Stimulated activated memory B cell treated with anti-CD40 and anti-IgM and Interleukin-4, amounts not matched to agents 10 μg/mL and 1 μg/mL and 100 μg/mL, for 72 hours (primary cell): ENCODE results near the gene F13B.
"Not testable (repeated sequence)": the region's sequence is repeated elsewhere in the genome, so short reads cannot be mapped to it uniquely, and the experiment has no call there.

Source experiments
- ATAC-seq: fragments of 150-1000 bp; cut with Tn5 transposase; 2 replicates; pipeline ENCODE4 v1.10.0; 2021
- H3K27ac Mint-ChIP-seq: one replicate; pipeline ENCODE4 v1.8.0; 2022; ENCODE audit warnings: mild to moderate bottlenecking, mixed read lengths
- H3K27me3 Mint-ChIP-seq: one replicate; pipeline ENCODE4 v1.8.0; 2022; ENCODE audit warnings: mixed read lengths
- H3K36me3 Mint-ChIP-seq: one replicate; pipeline ENCODE4 v1.8.0; 2022; ENCODE audit warnings: mixed read lengths
- H3K4me1 Mint-ChIP-seq: one replicate; pipeline ENCODE4 v1.8.0; 2022; ENCODE audit warnings: mixed read lengths
- H3K4me3 Mint-ChIP-seq: one replicate; pipeline ENCODE4 v1.8.0; 2022; ENCODE audit warnings: mild to moderate bottlenecking, moderate library complexity, mixed read lengths
- H3K9me3 Mint-ChIP-seq: one replicate; pipeline ENCODE4 v1.8.0; 2022; ENCODE audit warnings: mixed read lengths

F13B gene

GRCh38 chr1:197017558-197018146 lies 49.4 kb downstream of the F13B start:
- H3K4me1 Mint-ChIP-seq: no peaks in the 10 kb centered on the region
- H3K27me3 Mint-ChIP-seq: no peaks in the 10 kb centered on the region
- no peak for ATAC-seq
- H3K27ac Mint-ChIP-seq: no peak overlapping the region
- H3K4me3 Mint-ChIP-seq: no peak overlapping the region
- no peaks in the 10 kb centered on the region for H3K36me3 Mint-ChIP-seq
- H3K9me3 Mint-ChIP-seq: no peaks in the 10 kb centered on the region

DNA sequence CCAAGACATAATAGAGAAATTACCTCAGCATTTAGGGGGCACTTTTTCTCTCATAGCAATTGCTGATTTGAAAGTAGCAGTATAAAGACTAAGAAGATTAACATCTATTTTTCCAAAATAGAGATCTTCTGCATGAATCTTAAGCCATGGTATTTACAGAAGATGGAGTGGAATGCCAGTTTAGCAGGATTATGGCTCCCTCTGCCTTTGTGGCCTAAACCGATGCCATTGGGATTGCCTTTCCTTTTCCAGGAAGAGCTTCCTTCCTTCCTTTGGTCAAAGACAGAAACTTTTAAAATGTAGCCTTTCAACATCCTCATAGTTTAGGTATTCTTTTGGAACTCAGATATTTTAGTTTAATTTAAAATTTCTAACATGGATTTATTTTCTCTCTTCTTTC lies 50.3 kb downstream of the F13B start:
- no peak for ATAC-seq

GRCh38 chr1:197013234-197013633 lies 53.8 kb downstream of the F13B start:
- no peaks in the 10 kb centered on the region for H3K27me3 Mint-ChIP-seq
- H3K4me1 Mint-ChIP-seq: no peaks in the 10 kb centered on the region
- no peaks in the 10 kb centered on the region for H3K36me3 Mint-ChIP-seq
- H3K9me3 Mint-ChIP-seq: peaks cover 11% of the 10 kb centered on the region
- ATAC-seq: no peak
- no peak overlapping the region for H3K27ac Mint-ChIP-seq
- H3K4me3 Mint-ChIP-seq: no peak overlapping the region

More for the DNA sequence above, 50.3 kb downstream of the F13B start:
- H3K9me3 Mint-ChIP-seq: peaks cover under 1% of the 10 kb centered on the region
- H3K4me3 Mint-ChIP-seq: no peak overlapping the region
- no peaks in the 10 kb centered on the region for H3K27me3 Mint-ChIP-seq
- no peaks in the 10 kb centered on the region for H3K4me1 Mint-ChIP-seq
- no peaks in the 10 kb centered on the region for H3K36me3 Mint-ChIP-seq
- H3K27ac Mint-ChIP-seq: no peak overlapping the region

- Mint-ChIP-seq H3K27ac (no peak overlapping the region), H3K27me3 (no peaks in the 10 kb centered on the region), H3K4me1 (no peaks in the 10 kb centered on the region), H3K36me3 (no peaks in the 10 kb centered on the region), H3K4me3 (no peak overlapping the region), H3K9me3 (peaks cover 11% of the 10 kb centered on the region)
- no peak for ATAC-seq
Measured at GRCh38 chr1:197011614-197012013, 55.4 kb downstream of the F13B start.

DNA sequence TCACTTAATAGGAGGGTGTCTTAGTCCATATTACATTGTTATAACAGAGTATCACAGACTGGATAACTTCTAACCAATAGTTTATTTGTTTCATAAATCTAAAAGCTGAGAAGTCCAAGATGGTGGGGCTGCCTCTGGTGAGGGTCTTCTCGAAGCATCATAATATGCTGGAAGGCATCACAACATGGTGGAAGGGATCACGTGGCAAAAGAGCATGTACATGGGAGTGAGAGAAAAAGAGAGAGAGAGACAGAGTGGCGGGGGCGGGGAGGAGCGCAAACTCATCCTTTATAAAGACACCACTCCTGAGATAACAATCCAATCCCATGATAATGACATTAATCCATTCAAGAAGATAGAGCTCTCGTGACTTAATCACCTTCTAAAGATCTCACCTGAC lies 58.2 kb downstream of the F13B start:
- Mint-ChIP-seq H3K27ac (no peak overlapping the region), H3K9me3 (peaks cover 11% of the 10 kb centered on the region), H3K4me1 (no peaks in the 10 kb centered on the region), H3K4me3 (no peak overlapping the region), H3K27me3 (no peaks in the 10 kb centered on the region), H3K36me3 (no peaks in the 10 kb centered on the region)
- no peak for ATAC-seq

DNA sequence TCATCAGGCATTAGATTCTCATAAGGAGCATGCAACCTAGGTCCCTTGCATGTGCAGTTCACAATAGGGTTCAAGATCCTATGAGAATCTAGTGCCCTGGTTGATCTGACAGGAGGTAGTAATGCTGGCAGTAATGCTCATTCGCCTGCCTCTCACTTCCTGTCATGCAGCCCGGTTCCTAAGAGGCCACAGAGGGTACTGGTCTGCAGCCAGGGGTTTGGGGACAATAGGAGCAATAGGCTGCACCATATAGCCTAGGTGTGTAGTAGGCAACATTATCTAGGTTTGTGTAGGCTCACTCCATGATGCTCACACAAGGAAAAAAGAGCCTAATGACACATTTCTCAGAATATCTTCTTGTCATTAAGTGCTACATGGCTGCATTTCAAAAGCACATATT lies 63.9 kb downstream of the F13B start:
- Mint-ChIP-seq H3K27me3 (no peaks in the 10 kb centered on the region), H3K9me3 (no peaks in the 10 kb centered on the region), H3K4me3 (no peak overlapping the region), H3K36me3 (no peaks in the 10 kb centered on the region), H3K4me1 (no peaks in the 10 kb centered on the region), H3K27ac (no peak overlapping the region)
- ATAC-seq: peak; percentile 50

DNA sequence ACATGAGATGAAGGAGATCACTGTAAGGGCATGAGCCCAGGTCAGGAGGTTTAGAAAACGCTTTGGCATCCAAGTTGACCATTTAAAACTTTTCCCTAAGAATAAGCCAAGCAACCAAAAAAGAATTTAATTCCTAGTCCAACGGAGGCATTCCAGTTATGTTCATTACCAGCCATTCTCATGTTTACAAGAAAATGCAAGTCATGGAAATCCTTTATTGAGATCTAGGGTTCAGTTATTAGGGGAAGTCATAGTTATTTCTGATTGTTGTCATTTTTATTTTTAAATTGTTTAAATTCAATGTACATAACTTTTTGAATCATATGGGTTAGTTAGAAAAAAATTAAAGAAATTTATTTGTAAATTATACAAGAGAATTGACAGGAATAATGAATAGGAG lies 65.2 kb downstream of the F13B start:
- ATAC-seq: no peak
- Mint-ChIP-seq H3K4me1 (no peaks in the 10 kb centered on the region), H3K4me3 (no peak overlapping the region), H3K27me3 (no peaks in the 10 kb centered on the region), H3K27ac (no peak overlapping the region), H3K36me3 (no peaks in the 10 kb centered on the region), H3K9me3 (no peaks in the 10 kb centered on the region)

- no peak overlapping the region for H3K4me3 Mint-ChIP-seq
- no peak overlapping the region for H3K27ac Mint-ChIP-seq
- no peaks in the 10 kb centered on the region for H3K27me3 Mint-ChIP-seq
- H3K4me1 Mint-ChIP-seq: no peaks in the 10 kb centered on the region
- ATAC-seq: no peak
- no peaks in the 10 kb centered on the region for H3K36me3 Mint-ChIP-seq
- no peaks in the 10 kb centered on the region for H3K9me3 Mint-ChIP-seq
Measured at GRCh38 chr1:196997423-196997822, 69.6 kb downstream of the F13B start.

- Mint-ChIP-seq H3K27ac (no peak overlapping the region), H3K4me1 (no peaks in the 10 kb centered on the region), H3K9me3 (no peaks in the 10 kb centered on the region), H3K4me3 (no peak overlapping the region), H3K36me3 (no peaks in the 10 kb centered on the region), H3K27me3 (no peaks in the 10 kb centered on the region)
- ATAC-seq: no peak
Measured at GRCh38 chr1:196993916-196994315, 73.1 kb downstream of the F13B start.

DNA sequence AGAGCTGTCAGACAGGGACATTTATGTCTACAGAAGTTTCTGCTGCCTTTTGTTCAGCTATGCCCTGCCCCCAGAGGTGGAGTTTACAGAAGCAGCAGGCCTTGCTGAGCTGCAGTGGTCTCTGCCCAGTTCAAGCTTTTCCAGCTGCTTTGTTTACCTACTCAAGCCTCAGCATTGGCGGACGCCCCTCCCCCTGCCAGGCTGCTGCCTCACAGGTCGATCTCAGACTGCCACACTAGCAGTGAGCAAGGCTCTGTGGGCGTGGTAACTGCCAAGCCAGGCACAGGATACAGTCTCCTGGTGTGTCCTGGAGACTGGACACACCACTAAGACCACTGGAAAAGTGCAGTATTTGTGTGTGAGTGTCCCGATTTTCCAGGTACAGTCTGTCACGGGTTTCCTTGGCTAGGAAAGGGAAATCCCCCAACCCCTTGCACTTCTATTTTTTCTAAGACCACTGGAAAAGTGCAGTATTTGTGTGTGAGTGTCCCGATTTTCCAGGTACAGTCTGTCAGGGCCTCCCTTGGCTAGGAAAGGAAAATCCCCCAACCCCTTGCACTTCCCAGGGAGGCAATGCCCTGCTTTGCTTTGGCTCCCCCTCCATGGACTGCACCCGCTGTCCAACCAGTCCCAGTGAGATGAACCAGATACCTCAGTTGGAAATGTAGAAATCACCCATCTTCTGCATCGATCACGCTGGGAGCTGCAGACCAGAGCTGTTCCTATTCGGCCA lies 75.0 kb downstream of the F13B start:
- H3K27me3 Mint-ChIP-seq, H3K27ac Mint-ChIP-seq, H3K9me3 Mint-ChIP-seq, H3K4me1 Mint-ChIP-seq, H3K4me3 Mint-ChIP-seq, H3K36me3 Mint-ChIP-seq, ATAC-seq: not testable (repeated sequence)
